ENCODE data around the gene KRTAP13-2. TPM values are rescaled to one million over a fixed set of nuclear protein-coding genes. Genes with fewer than 3 reads are reported as not detected.

The KRTAP13-2 gene
- total and polyA plus RNA-seq, 9 of the 15 experiments (the other 6 are each of a cell fraction or from before 2014, with no cell fraction given), result not detected

GRCh38 chr21:30382201-30382600 is 10.1 kb upstream of the KRTAP13-2 start (continued):
- TF ChIP-seq MLLT1 (IDR thresholded peaks at IDR 0.05) (no peak), PHF8 (IDR thresholded peaks at IDR 0.05; ENCODE audit: borderline replicate concordance, low read length) (no peak), NFATC3 (IDR thresholded peaks at IDR 0.05) (no peak), MAFG (tag; conservative IDR thresholded peaks at IDR 0.05) (no peak), MCM5 (IDR thresholded peaks at IDR 0.05; ENCODE audit: low read depth) (no peak), ZHX1 (conservative IDR thresholded peaks at IDR 0.05; ENCODE audit: low read length) (no peak)

- Histone ChIP-seq H2AFZ (ENCODE audit: low read depth, low read length) (no peak overlapping the region), H3K4me2 (ENCODE audit: insufficient read depth, low read length) (no peak overlapping the region), H4K20me1 (replicated peaks; ENCODE audit: control insufficient read depth, insufficient read depth, low read length) (no peaks in the 10 kb centered on the region), H3K27ac (ENCODE audit: extremely low read depth, low read depth, low read length) (no peak overlapping the region), H3K9me3 (replicated peaks; ENCODE audit: control insufficient read depth, insufficient read depth, low read depth, low read length) (no peaks in the 10 kb centered on the region; the same call in 1 of the 2 replicates), H3K36me3 (ENCODE audit: control insufficient read depth, insufficient read depth, low read length) (no peaks in the 10 kb centered on the region), H3K9ac (ENCODE audit: insufficient read depth in 1 of 2, low read depth in 2 of 2, low read length in 2 of 2) (no peak overlapping the region), H3K79me2 (ENCODE audit: control insufficient read depth, insufficient read depth, low read length) (no peaks in the 10 kb centered on the region), H3K4me1 (replicated peaks in 1 of 2; ENCODE audit: control insufficient read depth in 2 of 2, insufficient read depth in 2 of 2, low read length in 2 of 2) (no peaks in the 10 kb centered on the region), H3K9me1 (ENCODE audit: control insufficient read depth, insufficient read depth, low read length) (no peaks in the 10 kb centered on the region), H3K27me3 (ENCODE audit: control insufficient read depth in 2 of 2, insufficient read depth in 2 of 2, low read length in 2 of 2) (no peaks in the 10 kb centered on the region), H3K4me3 (no peak overlapping the region)
- DNase-seq (ENCODE audit: extremely low read depth in 1 of 4, low spot score in 3 of 4) (no peak), ATAC-seq (no peak), FAIRE-seq (no peak)
- POLR2A ChIA-PET, result interaction anchor here (0.7 kb wide), 1 partner anchor 602 kb away, joined by 4 read pairs; no protein-coding TSS in a partner anchor
- intact Hi-C loops (cut with micrococcal nuclease), result no loop called here
- 3% methylated on average over 3 of the region's 3 CpGs for WGBS (ENCODE audit: insufficient coverage, low coverage, missing lambda C conversion rate)
- BruUV-seq (replicated peaks), result no TSS peak
- CTCF ChIA-PET (ENCODE audit: low intra/inter-chr PET ratio), result no interaction called here
- in situ Hi-C loops (cut with MboI), result no loop called here
- TF ChIP-seq ZNF445 (CRISPR knock-in tag; IDR thresholded peaks at IDR 0.05; ENCODE audit: low read depth), result no peak
- no peak for TF ChIP-seq ETV6 (IDR thresholded peaks at IDR 0.05; ENCODE audit: borderline replicate concordance in 1 of 2, low read depth in 2 of 2, low read length in 1 of 2)
- no peak for TF ChIP-seq ETV6 (CRISPR knock-in tag; IDR thresholded peaks at IDR 0.05; ENCODE audit: borderline replicate concordance)
- TF ChIP-seq ZBTB8A (IDR thresholded peaks at IDR 0.05; ENCODE audit: partially characterized antibody), result no peak
- no peak for TF ChIP-seq CGGBP1 (CRISPR knock-in tag; IDR thresholded peaks at IDR 0.05)
These were observed 16.2 kb downstream of the KRTAP13-2 start for GRCh38 chr21:30355906-30356305.

All from K562 (cell line).